Dedifferentiated amniotic fluid mesenchymal stem cell (primary cell): Measurements from ENCODE around the gene CFAP157.
"Not testable (repeated sequence)": the region's sequence is repeated elsewhere in the genome, so short reads cannot be mapped to it uniquely, and the experiment has no call there.

Source experiments
- DNase-seq: peaks from one replicate; pipeline ENCODE4 v3.0.0-alpha.2; 2016; ENCODE audit errors: extremely low spot score

The CFAP157 gene

DNA sequence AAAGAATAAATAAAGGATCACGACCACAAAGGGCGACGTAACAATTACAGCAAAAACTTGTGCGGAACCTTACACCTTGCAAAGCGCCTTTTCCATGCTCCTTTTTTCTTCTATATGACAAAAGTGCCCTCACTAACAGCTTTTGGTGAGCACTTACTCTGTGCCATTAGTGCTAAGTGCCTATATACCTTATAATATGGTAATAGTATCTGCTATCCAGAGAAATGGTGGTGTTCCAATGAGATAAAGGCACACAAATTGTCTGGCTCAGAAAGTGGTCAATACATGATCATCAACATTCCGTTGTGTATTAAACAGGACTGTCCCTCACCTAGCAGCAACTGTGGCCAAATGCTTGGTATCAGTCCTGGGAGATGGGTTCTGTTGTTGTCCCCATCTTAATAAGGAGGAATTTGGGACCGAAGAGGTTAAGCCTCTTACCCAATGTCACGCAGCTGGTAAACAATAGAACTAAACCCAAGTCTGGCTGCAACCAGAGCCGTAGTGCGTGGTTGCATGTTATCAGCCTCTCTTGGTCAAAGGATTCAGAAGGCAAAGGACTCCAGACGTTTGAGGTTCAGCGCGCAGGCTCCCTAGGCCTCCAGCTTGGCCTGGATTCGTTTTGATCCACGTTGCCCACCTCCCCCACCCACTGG lies 28.9 kb downstream of the CFAP157 start:
- DNase-seq, result no peak

DNA sequence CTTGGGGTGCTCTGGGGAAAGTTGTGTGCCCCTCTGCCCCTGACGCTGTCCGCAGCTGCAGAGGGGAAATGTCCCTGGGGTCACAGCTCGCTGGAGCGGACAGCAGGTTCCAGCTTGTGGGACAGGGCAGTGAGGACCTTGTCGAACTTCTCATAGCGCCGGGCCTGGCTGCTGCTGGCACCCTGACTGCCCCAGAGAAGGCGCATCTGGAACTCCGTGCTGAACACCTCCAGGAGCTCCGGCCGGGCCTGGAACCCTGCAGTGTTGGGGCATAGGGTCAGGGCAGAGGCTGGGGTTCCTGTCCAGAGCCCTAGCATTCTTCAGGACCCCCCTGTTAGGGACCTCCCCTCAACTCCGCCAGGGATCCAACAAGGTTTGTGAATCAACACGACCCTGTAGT lies 31.9 kb downstream of the CFAP157 start:
- no peak for DNase-seq

DNA sequence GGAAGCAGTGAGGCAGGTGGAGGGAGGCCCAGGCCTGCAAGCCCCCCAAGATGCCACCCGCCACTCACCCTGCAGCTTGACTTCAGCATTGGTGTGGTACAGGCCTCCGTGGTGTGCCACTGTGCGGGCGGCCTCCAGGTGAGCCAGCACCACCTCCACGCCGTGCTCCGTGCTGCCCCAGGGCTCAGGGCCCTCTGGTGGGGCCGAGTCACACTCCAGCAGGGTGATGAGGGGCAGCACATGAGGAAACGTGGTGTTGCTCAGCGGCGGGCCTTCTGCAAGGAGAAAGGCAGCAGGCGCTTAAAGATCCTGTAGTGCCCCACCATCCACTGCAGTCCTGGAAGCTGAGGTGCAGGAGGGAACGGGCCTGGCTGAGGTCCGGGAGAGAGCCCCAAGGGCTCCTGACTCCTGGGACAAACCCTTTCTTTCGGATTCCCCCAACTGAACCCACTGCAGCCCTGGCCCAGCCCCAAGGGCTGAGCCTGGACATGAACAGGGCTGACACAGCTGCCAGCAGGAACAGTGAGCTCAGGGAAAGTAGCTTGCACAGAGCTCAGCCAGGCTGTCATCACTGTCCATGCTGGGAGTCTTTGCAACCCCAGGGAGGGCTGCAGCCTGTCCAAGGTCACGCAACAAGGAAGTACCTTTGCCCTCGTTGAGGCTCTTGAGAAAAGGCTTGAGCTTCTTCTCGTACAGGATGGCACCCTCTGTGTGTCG lies 33.0 kb downstream of the CFAP157 start:
- DNase-seq, result no peak

DNA sequence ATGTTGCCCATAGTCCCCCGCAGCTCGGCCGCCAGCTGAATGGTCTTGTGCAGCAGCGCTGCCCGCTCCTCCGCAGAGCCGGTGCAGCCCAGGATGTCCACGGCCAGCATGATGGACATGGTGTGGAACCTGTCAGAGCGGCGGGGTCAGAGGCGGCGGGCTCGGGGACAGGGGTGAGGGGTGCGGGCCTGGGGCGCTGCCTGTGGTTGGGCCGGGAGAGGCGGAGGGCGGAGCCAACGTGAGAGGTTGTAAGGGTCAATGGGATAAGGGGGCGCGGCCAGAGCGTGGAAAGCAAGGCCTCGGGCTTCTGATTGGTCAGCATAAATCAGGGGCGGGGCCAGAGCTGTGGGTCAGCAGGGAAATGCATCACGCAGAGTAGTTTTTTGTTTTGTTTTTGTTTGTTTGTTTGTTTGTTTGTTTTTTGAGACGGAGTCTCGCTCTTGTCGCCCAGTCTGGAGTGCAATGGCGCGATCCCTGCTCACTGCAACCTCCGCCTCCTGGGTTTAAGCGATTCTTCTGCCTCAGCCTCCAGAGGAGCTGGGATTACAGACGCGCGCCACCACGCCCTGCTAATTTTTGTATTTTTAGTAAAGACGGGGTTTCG lies 35.1 kb downstream of the CFAP157 start:
- DNase-seq, result no peak

DNA sequence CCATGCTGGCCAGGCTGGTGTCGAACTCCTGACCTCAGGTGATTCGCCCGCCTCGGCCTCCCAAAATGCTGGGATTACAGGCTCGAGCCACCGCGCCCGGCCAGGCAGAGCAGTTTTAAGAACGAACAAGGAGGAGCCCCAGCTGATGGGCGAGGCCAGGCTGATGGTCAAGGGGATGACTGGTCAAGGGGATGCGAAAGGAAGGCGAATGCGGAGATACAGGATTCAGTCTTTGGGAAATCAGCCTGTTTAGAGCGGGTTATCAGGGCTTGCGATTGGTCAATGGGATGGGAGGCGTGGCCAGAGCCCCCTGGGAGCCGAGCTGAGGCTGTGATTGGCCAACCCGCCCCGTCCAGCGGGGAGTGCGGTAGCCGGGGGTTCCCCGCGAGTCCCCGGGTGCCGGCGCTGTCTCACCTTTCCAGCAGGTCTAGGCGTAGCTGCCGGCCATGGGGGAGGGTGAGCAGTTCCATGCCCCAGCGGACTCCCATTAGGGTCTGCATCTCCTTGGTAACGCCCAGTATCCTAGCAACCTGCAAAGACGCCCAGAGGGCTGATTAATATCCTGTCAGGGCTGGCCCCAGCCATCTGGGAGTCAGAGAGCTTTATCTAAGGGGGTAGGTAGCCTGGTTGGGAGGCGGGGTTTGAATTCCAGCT lies 35.8 kb downstream of the CFAP157 start:
- no peak for DNase-seq

DNA sequence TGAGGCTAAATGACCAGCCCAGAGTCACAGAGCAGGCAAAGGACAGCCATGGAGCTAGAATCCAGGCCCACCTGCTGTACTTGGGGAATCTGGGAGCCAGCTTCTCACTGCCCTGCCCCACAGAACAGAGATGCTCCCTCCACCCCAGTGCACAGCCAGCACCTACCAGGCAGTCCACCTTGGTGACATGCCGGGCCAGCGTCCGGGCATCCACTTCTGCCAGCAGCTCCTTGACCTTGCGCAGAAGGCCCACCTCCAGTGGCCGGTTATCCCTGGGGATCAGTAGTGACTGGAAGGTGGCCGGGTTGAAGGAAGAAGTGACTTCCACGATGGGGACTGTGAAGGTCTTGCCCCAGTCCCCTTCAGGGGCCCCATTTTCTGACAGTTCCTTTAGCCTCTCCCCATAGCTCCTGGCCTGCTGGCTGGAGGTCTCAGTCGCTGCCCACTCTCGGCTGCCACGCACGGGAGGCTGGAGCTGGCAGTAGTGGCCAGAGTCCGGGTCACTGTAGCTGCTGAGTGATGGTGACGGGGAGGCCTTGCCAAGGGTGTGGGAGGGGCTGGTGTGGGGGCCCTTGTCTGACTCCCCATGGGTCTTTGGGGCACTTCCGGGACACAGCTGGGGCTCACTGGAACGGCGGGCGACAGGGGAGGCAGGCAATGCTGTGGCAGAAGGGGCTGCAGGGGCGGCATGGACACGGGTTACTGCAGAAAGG lies 37.8 kb downstream of the CFAP157 start:
- no peak for DNase-seq

DNA sequence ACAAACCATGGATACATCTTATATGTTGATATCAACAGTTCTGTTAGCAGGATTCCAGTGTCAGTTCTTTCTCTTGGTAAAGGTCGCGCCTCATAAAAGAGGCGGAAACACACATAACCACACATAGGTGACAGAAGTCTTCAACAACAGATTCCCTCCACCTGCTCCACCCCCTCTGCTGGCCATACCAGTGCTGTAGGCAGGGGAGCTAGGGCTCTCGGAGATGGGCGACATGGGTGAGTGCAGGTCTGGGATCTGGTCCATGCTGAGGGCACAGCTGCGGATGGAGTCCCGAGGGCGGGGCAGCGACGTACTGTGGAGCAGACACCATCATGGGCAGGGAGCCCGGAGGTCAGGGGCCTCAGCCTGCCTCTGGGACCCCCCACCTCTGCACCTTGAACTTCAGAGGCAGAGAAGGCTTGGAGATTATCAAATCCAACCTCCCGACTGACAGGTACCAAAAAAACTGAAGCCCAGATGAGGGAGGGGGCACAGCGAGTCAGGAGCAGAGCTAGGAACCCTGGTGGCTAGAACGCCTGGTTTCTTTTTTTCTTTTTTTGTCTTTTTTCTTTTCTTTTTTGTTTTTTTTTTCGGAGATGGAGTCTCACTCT lies 40.3 kb downstream of the CFAP157 start:
- no peak for DNase-seq

DNA sequence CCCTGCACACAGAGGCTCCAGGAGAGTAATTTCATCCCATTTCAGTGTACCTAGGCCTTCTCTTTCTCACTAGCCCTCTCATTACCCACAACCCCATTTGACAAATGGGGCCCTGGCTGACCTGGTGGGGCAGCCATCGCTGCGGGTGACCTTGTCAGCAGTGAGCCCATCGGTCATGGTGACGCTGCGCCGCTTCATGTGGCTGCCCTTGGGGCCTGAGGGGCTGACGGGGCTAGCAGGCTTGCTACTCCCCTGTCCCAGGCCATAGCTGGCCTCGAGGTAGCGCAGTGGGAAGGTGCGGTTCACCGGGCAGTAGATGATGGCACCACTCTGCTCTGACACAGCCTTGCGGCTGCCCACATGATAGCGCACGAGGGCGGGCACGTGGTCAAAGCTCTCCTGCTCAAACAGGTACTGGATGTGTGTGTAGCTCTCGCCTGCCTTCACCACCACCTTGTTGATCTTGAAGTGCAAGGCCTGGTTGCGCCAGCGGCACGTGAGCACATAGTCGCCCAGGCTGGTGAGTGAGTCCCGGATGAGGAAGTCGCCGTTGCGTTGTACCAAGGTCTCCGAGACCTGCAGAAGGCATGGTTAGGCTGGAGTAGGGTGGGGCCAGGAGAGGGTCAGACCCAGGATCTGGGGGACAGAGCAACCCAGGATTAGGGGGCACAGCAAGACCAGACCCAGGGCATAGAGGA lies 42.5 kb downstream of the CFAP157 start:
- no peak for DNase-seq

DNA sequence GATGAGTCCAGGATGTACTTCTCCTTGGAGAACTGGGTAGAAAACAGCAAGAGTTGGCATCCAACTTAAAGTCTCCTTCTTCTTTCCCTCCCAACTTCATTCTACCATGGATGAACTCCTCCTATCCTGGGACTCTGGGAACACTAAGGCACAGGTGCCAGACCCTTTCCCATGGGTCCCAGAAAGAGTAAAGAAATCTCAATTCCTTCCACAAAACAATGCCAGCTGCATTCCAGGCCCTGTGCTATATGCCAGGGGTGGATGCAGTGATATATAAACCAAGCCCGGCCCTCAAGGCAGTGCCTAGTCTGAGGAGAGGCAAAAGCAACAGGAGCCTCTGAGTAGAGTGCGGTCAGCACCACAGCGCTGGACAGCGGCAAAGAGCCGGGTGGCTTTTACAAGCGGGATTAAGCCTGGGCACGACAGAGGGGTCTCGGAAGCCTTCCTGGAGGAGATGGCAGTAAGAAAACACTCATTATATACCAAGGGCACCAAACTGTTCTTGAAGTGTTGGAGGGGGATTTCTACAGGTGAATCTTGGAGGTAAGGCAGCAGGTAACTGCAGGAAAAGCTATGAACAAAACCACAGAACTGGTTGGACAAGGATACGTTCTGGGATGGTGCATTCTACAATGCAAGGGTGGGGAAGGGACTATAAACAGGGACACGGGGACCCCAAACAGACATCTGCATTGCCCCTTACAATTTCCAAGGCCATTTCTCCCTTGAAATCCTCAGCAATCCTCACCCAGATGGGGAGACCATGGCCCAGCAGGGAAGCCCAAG lies 44.7 kb downstream of the CFAP157 start:
- no peak for DNase-seq

DNA sequence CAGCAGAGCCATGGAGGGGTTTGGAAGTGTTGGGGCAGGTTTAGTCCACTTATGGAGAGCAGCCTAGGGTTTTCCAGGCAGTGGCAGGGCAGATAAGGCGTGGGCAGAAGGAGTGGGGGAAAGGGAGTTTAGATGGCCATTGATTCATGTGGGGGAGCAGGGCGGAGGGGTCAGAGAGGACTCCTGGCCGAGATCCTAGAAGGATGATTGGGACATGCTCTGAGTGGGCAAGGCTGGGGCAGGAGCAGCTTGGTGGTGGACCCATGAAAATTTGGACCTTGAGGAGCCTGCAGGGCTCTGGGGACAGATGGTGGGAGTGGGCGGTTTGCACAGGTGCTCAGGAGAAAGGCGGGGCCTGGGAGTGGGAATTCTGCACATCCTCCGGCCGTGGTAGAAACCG lies 46.4 kb downstream of the CFAP157 start:
- DNase-seq, result no peak

DNA sequence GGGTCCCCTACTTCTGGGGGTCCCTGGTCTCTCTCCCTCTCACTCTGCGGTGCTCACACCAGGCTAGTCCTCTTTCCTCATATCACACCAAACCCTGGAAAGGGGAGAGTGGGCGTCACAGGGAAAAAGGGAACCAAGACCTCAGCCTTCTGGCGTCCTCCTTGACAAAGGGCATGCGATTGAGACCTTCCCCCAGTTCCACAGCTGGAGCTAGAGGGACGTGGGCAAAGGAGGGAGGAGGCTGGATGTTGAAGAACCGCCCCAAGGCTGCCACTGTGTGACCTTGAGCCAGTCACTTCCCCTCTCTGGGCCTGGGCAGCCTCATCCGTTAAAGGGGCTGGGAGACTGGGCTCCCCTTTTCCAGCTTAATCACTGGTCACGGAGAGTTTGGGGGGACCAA lies 46.8 kb downstream of the CFAP157 start:
- DNase-seq, result no peak

DNA sequence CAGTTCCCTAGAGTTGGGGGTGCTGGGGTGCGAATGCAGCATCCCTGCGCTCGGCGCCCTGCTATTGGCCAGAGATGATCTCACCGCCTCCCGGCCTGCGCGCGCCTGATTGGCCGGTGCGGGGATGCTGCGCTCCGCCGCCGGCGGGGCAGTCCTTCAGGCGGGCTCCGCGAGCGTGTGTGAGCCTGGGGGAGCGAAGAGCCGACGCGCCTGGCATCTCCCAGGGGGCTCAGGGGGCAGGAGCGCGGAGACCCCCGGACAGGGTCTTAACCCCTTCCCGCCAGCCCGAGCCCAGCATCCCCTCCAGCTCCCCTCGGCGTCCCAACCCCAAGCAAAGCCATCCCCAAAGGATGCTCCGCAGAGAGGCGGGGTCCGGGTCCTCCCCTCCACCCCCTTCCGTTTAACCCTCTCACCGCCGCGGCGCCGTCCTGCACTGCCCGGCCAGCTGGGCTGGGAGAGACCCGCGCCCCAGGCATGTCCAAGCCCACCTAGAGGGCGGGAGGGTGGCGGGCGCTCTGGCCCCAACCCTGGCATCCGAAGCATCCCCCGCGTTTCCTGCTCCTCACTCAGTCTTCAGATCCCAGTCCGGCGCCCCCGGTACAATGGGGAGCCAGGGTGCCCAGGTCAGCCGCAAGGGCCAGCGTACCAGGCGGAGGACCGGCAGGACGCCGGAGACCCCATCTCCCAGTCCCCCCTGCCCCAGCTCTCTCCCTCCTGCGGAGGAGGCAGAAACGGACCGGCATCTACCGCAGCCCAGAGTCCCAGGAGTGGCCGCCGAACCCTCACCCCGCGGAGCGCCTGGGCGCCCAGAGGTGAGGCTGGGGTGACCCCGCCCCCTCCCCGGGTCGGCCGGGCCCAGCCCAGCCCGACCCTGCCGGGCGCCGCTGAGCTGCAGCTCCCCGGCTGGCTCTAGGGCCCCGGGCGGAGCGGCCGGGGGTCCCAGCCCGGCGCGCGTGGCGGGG lies 47.6 kb downstream of the CFAP157 start:
- DNase-seq, result no peak

DNA sequence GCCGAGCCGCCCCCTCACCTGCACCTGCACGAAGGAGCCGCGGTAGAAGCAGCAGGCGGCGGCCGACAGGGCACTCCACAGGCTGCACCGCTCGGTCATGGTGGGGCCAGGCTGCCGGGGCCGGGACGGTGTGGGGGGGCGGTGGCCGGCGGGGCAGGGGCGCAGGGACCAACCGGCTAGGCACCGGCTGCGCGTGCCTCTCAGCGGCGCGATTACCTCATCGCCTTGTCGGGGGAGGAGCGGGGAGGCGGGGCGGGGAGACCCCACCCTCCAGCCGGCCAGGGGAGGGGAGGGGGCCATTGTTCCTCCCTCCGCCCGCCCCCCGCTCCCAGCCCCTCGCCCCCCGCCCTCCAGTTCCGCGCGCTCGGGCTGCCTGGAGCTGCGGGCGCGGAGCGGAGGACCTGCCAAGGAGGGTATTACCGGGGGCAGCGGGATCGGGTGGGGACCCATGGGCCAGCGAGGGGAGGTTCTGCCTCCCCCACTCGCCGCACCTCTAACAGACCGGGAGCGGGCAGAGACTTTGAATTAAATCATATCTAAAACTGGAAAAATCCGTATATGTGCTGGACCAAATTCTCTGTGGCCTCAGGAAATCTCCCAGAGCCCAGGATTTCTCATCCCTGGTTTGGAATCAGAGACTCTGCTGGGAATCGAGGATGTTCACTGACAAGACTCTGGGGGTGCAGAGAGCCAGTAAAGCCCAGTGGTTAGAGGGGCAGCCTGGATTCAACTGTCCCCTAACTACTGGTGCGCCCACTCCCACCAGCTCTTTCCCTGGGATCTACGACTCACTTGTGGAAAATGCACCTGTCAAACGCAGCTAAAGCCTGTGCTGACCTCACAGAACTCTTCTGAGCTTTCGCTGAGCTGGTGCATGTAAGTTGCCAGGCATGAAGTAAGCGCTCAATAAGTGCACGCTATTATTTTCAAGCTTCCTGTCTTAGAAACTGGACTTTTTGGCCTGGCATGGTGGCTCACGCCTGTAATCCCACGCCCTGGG lies 48.6 kb downstream of the CFAP157 start:
- no peak for DNase-seq

DNA sequence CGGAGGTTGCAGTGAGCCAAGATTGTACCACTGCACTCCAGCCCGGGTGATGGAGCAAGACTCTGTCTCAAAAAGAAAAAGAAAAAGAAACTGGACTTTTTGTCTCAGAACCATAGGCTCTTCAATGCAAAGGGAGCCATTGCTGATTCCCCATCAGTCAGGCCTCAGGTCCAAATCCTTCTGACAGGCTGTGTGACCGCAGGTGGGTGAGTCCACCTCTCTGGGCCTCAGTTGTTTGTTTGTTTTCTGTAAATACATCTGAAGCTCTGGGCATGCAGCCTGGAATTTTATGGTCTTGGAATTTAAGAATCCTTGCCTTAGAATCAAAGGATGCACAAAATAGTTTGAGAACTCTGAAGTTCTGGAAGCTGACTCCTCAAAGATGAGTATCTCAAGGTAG lies 49.4 kb downstream of the CFAP157 start:
- DNase-seq, result no peak

DNA sequence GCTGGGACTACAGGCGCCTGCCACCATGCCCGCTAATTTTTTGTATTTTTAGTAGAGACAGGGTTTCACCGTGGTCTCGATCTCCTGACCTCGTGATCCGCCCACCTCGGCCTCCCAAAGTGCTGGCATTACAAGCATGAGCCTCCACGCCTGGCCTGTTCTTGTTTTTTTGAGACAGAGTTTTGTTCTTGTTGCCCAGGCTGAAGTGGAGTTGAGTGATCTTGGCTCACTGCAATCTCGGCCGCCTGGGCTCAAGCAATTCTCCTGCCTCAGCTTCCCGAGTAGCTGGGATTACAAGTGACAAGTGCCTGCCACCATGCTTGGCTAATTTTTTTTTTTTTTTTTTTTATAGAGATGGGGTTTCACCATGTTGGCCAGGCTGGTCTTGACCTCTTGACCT lies 50.0 kb downstream of the CFAP157 start:
- not testable (repeated sequence) for DNase-seq

DNA sequence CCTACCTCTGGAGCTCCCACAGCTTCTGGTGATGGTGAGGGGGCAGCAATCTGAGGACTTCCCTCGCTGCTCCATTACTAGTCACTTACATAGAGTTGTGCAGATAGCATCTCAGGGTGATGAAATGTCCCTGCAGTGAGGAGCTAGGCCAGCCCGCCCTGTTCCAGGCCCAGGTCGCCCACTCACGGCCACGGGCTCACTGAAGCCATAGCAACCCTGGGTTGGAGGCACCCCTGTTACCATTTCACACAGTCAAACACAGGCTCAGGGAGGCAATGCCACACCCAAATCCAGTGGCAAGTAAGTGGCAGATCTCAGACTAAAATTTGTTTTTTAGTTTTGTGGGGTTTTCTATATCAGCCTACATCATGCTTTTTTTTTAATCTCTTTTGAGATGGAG lies 52.1 kb downstream of the CFAP157 start:
- no peak for DNase-seq

DNA sequence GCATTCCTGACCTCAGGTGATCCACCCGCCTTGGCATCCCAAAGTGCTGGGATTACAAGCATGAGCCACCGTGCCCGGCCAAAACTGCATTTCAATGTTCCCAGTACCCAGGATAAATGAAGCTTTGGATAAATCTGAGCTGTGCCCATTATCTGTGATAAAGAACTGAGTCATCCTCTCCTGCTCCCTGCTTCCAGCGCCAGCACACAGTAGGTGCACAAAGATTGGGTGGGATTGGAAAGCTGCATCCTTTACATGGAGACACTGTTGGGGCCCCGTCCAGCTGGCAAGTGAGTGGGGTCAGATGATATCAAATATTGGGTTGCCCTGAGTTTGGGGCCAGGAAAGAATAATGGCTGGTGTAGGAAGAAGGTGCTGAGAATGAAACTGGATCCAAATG lies 54.3 kb downstream of the CFAP157 start:
- DNase-seq, result no peak

DNA sequence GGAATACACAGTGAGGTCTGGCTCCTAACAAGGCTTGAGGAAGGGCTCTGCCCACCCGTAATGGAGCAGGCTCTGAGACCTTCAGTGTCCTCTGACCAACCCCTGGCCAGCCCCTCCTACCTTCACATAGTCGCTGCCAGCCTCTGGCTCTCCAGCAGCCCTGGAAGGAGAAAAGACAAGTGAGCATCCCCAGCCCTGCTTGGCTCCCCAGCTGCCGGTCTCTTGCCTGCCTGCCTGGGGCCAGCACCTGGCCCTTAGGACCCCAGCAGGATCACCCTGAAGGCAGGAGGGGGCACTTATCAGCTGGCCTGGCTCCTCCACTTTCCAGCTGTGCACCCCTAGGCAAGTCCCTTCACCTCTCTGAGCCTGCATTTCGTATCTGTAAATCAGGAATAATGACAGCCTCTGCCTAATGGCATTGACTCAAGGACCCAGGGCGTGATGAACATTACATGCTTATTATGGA lies 54.7 kb downstream of the CFAP157 start:
- no peak for DNase-seq
